GM12874 (cell line): Measurements from ENCODE around the gene PRKCZ.

Source experiments
- CTCF ChIP-seq: IDR thresholded peaks from 2 replicates; pipeline ENCODE4 v1.5.1; 2011; ENCODE audit warnings: low read depth, mild to moderate bottlenecking, control low read depth, low read length, moderate library complexity; ENCODE audit not compliant: insufficient read depth

The PRKCZ gene

GRCh38 chr1:2168535-2168934 lies 118.3 kb downstream of the PRKCZ start:
- no peak for TF ChIP-seq CTCF

GRCh38 chr1:2169200-2169836 lies 119.1 kb downstream of the PRKCZ start:
- TF ChIP-seq CTCF = no peak

- no peak for TF ChIP-seq CTCF
Observed at GRCh38 chr1:2170211-2170610, 120.0 kb downstream of the PRKCZ start.

- TF ChIP-seq CTCF = no peak
Observed at GRCh38 chr1:2172012-2172411, 121.8 kb downstream of the PRKCZ start.

DNA sequence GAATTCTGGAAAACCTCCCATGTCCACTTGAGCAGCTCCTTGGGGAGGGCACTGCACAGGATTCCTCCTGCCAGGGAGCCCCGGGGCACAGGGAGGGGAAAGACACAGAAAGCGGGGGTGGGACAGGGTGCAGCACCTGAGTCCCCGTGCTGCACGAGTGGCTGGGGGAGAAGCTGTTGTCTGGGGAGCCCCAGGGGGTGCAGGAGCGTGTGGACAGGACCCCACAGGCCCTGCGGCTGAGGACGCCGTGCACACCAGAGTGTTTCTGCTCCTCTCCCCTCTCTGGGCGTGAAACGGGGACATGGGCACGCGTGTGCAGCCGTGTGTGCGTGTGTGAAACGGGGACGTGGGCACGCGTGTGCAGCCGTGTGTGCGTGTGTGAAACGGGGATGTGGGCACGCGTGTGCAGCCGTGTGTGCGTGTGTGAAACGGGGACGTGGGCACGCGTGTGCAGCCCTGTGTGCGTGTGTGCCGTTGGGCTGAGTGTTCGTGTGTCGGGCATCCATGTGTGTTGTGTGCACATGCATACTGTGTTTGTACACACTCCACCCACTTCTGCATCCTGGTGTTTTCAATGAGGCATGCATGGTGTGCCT lies 122.4 kb downstream of the PRKCZ start:
- no peak for TF ChIP-seq CTCF

GRCh38 chr1:2173546-2174347 lies 123.5 kb downstream of the PRKCZ start:
- no peak for TF ChIP-seq CTCF

DNA sequence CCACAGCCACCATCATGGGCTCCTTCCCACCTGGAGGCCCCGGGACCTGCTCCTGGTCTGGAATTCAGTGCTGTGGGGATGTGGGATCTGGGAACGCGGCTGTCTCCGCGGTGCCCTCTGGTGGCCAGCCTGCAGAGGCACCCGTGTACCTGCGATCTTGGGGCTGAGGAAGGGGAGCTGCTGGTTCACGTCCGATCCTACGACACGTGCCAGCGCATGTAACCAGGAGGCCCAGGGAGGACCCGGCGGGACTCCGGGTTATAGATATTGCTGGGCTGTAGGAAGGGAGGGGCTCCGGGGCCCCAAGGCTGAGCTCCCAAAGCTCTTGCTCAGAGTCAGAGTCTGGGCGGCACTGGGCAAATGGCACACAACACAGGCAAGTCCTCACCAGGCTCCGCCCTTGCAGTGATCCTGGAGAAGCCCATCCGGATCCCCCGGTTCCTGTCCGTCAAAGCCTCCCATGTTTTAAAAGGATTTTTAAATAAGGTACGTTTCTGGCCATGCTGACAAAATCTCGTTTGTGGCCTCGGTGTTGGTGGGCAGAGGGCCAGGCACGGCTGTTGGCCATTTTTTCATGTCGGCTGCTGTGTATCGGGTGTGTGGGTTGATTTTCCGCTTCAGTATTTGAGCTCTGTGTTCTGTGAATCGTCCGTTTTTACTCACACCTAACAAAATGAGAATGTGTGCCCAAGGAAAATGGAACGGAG lies 124.3 kb downstream of the PRKCZ start:
- peak; percentile 88 for TF ChIP-seq CTCF
